H9 (cell line): ENCODE results near the gene MAPT. TPM values are rescaled to one million over a fixed set of nuclear protein-coding genes. Genes with fewer than 3 reads are reported as not detected.

Experiments used
- DNase-seq: peaks from one replicate; pipeline ENCODE4 v3.0.0-alpha.2; 2017
- H2AFZ ChIP-seq: one replicate; pipeline ENCODE4 v1.6.1; 2013; ENCODE audit warnings: mild to moderate bottlenecking, low read length, control low read depth, moderate library complexity
- H2AK5ac ChIP-seq: 2 replicates; pipeline ENCODE4 v1.6.1; 2013; ENCODE audit warnings: low read length, control low read depth, mixed read lengths; ENCODE audit not compliant: insufficient read length
- H2BK120ac ChIP-seq: one replicate; pipeline ENCODE4 v1.6.1; 2013; ENCODE audit warnings: low read depth, mild to moderate bottlenecking, low read length, control low read depth, inconsistent platforms; ENCODE audit not compliant: poor library complexity, severe bottlenecking
- H2BK12ac ChIP-seq: 2 replicates; pipeline ENCODE4 v1.6.1; 2013; ENCODE audit warnings: low read length, control low read depth, mixed read lengths, low read depth; ENCODE audit not compliant: insufficient read length
- H2BK15ac ChIP-seq: 2 replicates; pipeline ENCODE4 v1.6.1; 2013; ENCODE audit warnings: low read depth, low read length, control low read depth
- H2BK20ac ChIP-seq: one replicate; pipeline ENCODE4 v1.6.1; 2013; ENCODE audit warnings: low read depth, mild to moderate bottlenecking, low read length, control low read depth, inconsistent platforms; ENCODE audit not compliant: poor library complexity, severe bottlenecking
- H2BK5ac ChIP-seq: 2 replicates; pipeline ENCODE4 v1.6.1; 2013; ENCODE audit warnings: low read length, control low read depth, mixed read lengths; ENCODE audit not compliant: insufficient read length
- H3K14ac ChIP-seq: 2 replicates; pipeline ENCODE4 v1.6.1; 2013; ENCODE audit warnings: low read length, control low read depth; ENCODE audit not compliant: insufficient read depth
- H3K18ac ChIP-seq: 2 replicates; pipeline ENCODE4 v1.6.1; 2013; ENCODE audit warnings: low read depth, mild to moderate bottlenecking, mixed read lengths, low read length, control low read depth; ENCODE audit not compliant: insufficient read length
- H3K23ac ChIP-seq: 2 replicates; pipeline ENCODE4 v1.6.1; 2013; ENCODE audit warnings: low read length, control low read depth, mixed read lengths, low read depth; ENCODE audit not compliant: insufficient read length
- H3K23me2 ChIP-seq: 2 replicates; pipeline ENCODE4 v1.6.1; 2013; ENCODE audit warnings: low read depth, mild to moderate bottlenecking, mixed read lengths, low read length, control low read depth; ENCODE audit not compliant: insufficient read length, poor library complexity, severe bottlenecking
- H3K27ac ChIP-seq: 2 replicates; pipeline ENCODE4 v1.5.1; 2013; ENCODE audit warnings: low read length, control low read depth, mixed read lengths, low read depth; ENCODE audit not compliant: insufficient read length
- H3K27me3 ChIP-seq: 2 replicates; pipeline ENCODE4 v1.6.1; 2013; ENCODE audit warnings: low read length, control low read depth, inconsistent platforms; ENCODE audit not compliant: insufficient read depth
- H3K4ac ChIP-seq: 2 replicates; pipeline ENCODE4 v1.6.1; 2013; ENCODE audit warnings: low read depth, mild to moderate bottlenecking, control low read depth, inconsistent platforms, low read length, moderate library complexity
- H3K4me1 ChIP-seq: 2 replicates; pipeline ENCODE4 v1.6.1; 2013; ENCODE audit warnings: low read length, control low read depth, inconsistent platforms; ENCODE audit not compliant: insufficient read depth
- H3K4me2 ChIP-seq: 2 replicates; pipeline ENCODE4 v1.6.1; 2013; ENCODE audit warnings: low read length, control low read depth, mixed read lengths; ENCODE audit not compliant: insufficient read length, insufficient read depth
- H3K56ac ChIP-seq: 2 replicates; pipeline ENCODE4 v1.6.1; 2013; ENCODE audit warnings: low read depth, mild to moderate bottlenecking, mixed read lengths, low read length, control low read depth; ENCODE audit not compliant: insufficient read length
- H3K79me1 ChIP-seq: 2 replicates; pipeline ENCODE4 v1.6.1; 2013; ENCODE audit warnings: low read depth, mild to moderate bottlenecking, moderate library complexity, low read length, control low read depth, inconsistent platforms; ENCODE audit not compliant: insufficient read depth, poor library complexity, severe bottlenecking
- H3K79me2 ChIP-seq: 2 replicates; pipeline ENCODE4 v1.6.1; 2013; ENCODE audit warnings: low read length, control low read depth, inconsistent platforms; ENCODE audit not compliant: insufficient read depth
- H3K9ac ChIP-seq: 2 replicates; pipeline ENCODE4 v1.6.1; 2013; ENCODE audit warnings: low read length, control low read depth, mixed read lengths; ENCODE audit not compliant: insufficient read length; ENCODE audit errors: extremely low read depth
- H3K9me3 ChIP-seq: one replicate; pipeline ENCODE4 v1.6.1; 2013; ENCODE audit warnings: low read depth, low read length, inconsistent platforms; ENCODE audit not compliant: control insufficient read depth
- H3T11ph ChIP-seq: one replicate; pipeline ENCODE4 v1.6.1; 2013; ENCODE audit warnings: mild to moderate bottlenecking, low read length, control low read depth, inconsistent platforms
- H4K20me1 ChIP-seq: one replicate; pipeline ENCODE4 v1.6.1; 2013; ENCODE audit not compliant: control insufficient read depth, insufficient read length, insufficient read depth
- H4K5ac ChIP-seq: 2 replicates; pipeline ENCODE4 v1.6.1; 2013; ENCODE audit warnings: low read depth, mild to moderate bottlenecking, mixed read lengths, low read length, control low read depth; ENCODE audit not compliant: insufficient read length
- H4K8ac ChIP-seq: replicated peaks from 2 replicates; pipeline ENCODE4 v1.6.1; 2013; ENCODE audit warnings: low read length, control low read depth, mixed read lengths, low read depth; ENCODE audit not compliant: insufficient read length
- H4K91ac ChIP-seq: 2 replicates; pipeline ENCODE4 v1.6.1; 2013; ENCODE audit warnings: low read depth, mild to moderate bottlenecking, moderate library complexity, mixed read lengths, low read length, control low read depth; ENCODE audit not compliant: insufficient read length
- H3K27ac Mint-ChIP-seq, 3 experiments: 2 replicates in 2 of 3; 3 replicates in 1 of 3; pipeline ENCODE4 v1.8.0; 2020 to 2021; ENCODE audit warnings: mixed read lengths in 3 of 3, mild to moderate bottlenecking in 1 of 3, moderate library complexity in 1 of 3
- H3K27me3 Mint-ChIP-seq: 2 replicates; pipeline ENCODE4 v1.8.0; 2021; ENCODE audit warnings: low read depth, mild to moderate bottlenecking, moderate library complexity, mixed read lengths
- H3K36me3 Mint-ChIP-seq, 3 experiments: 2 replicates in 2 of 3; 3 replicates in 1 of 3; pipeline ENCODE4 v1.8.0; 2020 to 2021; ENCODE audit warnings: low read depth in 3 of 3, mixed read lengths in 3 of 3; ENCODE audit not compliant: insufficient read depth in 1 of 3
- H3K4me1 Mint-ChIP-seq, 2 experiments: 2 replicates each; pipeline ENCODE4 v1.8.0; 2020; ENCODE audit warnings: mixed read lengths in 2 of 2
- H3K4me3 Mint-ChIP-seq, 2 experiments: 2 replicates in 1 of 2; 3 replicates in 1 of 2; pipeline ENCODE4 v1.8.0; 2020 to 2021; ENCODE audit warnings: mild to moderate bottlenecking in 2 of 2, mixed read lengths in 2 of 2, moderate library complexity in 1 of 2
- H3K9me3 Mint-ChIP-seq, 2 experiments: 2 replicates in 1 of 2; 3 replicates in 1 of 2; pipeline ENCODE4 v1.8.0; 2020; ENCODE audit warnings: mild to moderate bottlenecking in 2 of 2, mixed read lengths in 2 of 2, moderate library complexity in 1 of 2
- CTCF ChIP-seq: fragments of 200-600 bp; sonication (generic); conservative IDR thresholded peaks from 3 replicates; pipeline ENCODE4 v1.8.0; 2021; ENCODE audit warnings: antibody characterized with exemption, mild to moderate bottlenecking
- WGBS: extraction: QIAGEN DNeasy Blood & Tissue Kit; methylation state at CpG from one replicate; pipeline ENCODE4 v1.1.7; 2013; ENCODE audit warnings: missing lambda C conversion rate, low lambda C conversion rate, mixed read lengths; ENCODE audit not compliant: insufficient read length; ENCODE audit errors: extremely low coverage; 5-methylcytosine and 5-hydroxymethylcytosine counted together
- total RNA-seq: library from RNA; stranded (reverse); gene quantifications from 2 replicates; pipeline ENCODE4 v1.2.1, GENCODE V29; 2021

Gene MAPT
- total RNA-seq, 1 experiment from 2014 or later: 1.6 TPM

GRCh38 chr17:45954914-45955313 is 60.6 kb downstream of the MAPT start:
- no peak for TF ChIP-seq CTCF
- no peaks in the 10 kb centered on the region for H3K9me3 ChIP-seq
- no CpG with 5 or more reads among the region's 11 CpGs for WGBS
- Mint-ChIP-seq H3K4me3 (no peak overlapping the region), H3K27me3 (peaks cover 24% of the 10 kb centered on the region), H3K9me3 (no peaks in the 10 kb centered on the region), H3K36me3 (no peaks in the 10 kb centered on the region), H3K4me1 (peaks cover 17 to 21% of the 10 kb centered on the region in 2 experiments), H3K27ac (no peak overlapping the region)
- H2BK120ac ChIP-seq: no peak overlapping the region
- H3K79me1 ChIP-seq: no peaks in the 10 kb centered on the region
- no peak overlapping the region for H3K4ac ChIP-seq
- no peaks in the 10 kb centered on the region for H3K23me2 ChIP-seq
- no peak overlapping the region for H2BK12ac ChIP-seq
- no peak overlapping the region for H3K56ac ChIP-seq
- no peak overlapping the region for H3K23ac ChIP-seq
- H4K5ac ChIP-seq: no peak overlapping the region
- H3K9ac ChIP-seq: no peak overlapping the region
- no peak overlapping the region for H3K14ac ChIP-seq
- H3K27me3 ChIP-seq: no peaks in the 10 kb centered on the region
- no peak for DNase-seq
- H2AFZ ChIP-seq: no peak overlapping the region
- H4K20me1 ChIP-seq: no peaks in the 10 kb centered on the region
- no peak overlapping the region for H4K91ac ChIP-seq
- no peak overlapping the region for H3T11ph ChIP-seq
- H2AK5ac ChIP-seq: no peak overlapping the region
- H3K79me2 ChIP-seq: no peaks in the 10 kb centered on the region
- H3K4me2 ChIP-seq: no peak overlapping the region
- H2BK5ac ChIP-seq: no peak overlapping the region
- no peak overlapping the region for H4K8ac ChIP-seq
- H3K4me1 ChIP-seq: no peaks in the 10 kb centered on the region
- H3K18ac ChIP-seq: no peak overlapping the region
- no peak overlapping the region for H2BK15ac ChIP-seq
- H3K27ac ChIP-seq: no peak overlapping the region
- H2BK20ac ChIP-seq: no peak overlapping the region
